GM19239 (cell line): ENCODE measurements around the gene GSTO2.

Source experiments
- DNase-seq: peaks from one replicate; pipeline ENCODE4 v3.0.0; 2011; ENCODE audit warnings: low spot score; ENCODE audit not compliant: insufficient read length
- FAIRE-seq: peaks from 2 replicates; lab custom pipeline; 2011; peaks lifted over from hg19 to GRCh38; lab: Jason Lieb, UNC

GSTO2 gene

DNA sequence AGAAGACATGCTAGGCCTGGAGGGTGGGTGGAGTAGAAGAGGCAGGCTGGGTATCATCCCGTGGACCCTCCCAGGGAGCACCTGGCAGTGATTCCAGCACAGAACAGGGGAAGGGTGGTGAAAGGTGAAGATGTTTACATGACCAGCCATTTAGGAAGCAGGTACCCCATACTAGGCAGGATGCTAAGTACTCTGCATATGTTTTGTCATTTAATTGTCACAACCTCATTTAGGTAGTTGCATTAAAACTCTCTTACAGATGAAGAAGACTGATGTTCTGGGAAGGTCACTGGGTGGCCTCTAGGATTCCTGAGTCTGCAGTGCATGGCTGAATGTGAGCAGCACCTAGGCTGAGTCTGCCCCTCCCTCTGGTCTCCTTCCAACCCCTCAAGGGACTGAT, 54.1 kb downstream of the GSTO2 start:
- no peak for FAIRE-seq
- no peak for DNase-seq

DNA sequence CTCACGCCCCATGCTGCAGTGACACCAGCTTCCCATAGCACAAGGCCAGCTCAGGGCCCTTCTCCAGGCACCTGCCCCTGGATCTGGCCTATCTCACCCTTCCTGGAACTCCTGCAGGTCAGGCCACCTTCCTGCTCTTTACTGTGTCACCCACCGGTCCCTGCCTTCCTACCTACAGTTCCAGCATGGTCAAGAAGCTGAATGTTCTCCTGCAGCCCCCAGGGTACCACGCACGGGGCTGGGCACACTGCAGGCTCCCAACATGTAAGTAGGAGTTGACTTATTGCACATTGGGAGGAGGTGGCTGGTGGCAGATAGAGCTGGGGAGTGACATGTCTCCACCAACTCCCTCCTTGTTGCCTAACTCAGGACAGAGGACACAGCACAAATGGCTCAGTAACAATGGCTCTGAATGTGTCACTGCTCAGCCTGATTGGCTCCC, 54.8 kb downstream of the GSTO2 start:
- DNase-seq = no peak
- FAIRE-seq = no peak

DNA sequence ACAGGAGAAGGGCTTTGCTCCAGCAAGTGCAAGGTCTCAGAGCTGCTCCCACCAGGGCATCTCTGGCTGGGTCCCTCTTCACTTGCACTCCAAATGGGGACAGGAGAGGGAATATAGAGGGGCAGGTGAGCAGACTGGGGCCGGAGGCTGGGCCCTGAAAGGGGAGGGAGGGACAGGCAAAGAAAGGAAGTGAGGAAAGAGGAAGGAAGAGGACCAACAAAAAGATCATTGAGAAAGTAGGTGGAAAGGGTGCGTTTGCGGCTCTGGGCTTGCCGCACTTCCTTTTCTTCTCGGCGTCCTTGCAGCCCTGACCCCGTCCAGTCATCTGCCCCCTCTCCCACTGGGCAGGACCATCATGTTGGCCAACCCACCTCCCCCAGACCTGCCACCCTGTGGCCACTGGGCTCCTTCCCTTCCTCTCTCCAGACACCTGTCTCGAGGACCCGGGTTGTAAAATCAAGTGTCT, 55.3 kb downstream of the GSTO2 start:
- no peak for DNase-seq
- peak; percentile 72 for FAIRE-seq

GRCh38 chr10:104324931-104325330, 55.9 kb downstream of the GSTO2 start:
- FAIRE-seq (no peak), DNase-seq (no peak)

GRCh38 chr10:104325436-104326435, 56.8 kb downstream of the GSTO2 start:
- FAIRE-seq (no peak), DNase-seq (no peak)

- DNase-seq (no peak), FAIRE-seq (no peak)
Observed at GRCh38 chr10:104326991-104327610, 58.1 kb downstream of the GSTO2 start.

GRCh38 chr10:104327745-104328645, 59.0 kb downstream of the GSTO2 start:
- DNase-seq (no peak), FAIRE-seq (no peak)

DNA sequence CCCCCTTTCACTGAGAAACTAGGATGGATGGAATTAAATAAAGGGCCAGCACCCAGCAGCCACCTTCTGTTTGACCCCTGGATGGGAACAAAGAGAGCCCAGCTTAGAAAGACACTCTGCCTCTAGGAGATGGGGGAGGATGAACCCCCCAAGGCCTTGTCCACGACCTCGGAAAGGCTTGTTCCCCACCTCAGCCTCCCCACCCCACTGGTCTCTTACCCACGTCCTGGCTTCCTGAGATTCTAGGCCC, 59.6 kb downstream of the GSTO2 start:
- FAIRE-seq (no peak), DNase-seq (no peak)

DNA sequence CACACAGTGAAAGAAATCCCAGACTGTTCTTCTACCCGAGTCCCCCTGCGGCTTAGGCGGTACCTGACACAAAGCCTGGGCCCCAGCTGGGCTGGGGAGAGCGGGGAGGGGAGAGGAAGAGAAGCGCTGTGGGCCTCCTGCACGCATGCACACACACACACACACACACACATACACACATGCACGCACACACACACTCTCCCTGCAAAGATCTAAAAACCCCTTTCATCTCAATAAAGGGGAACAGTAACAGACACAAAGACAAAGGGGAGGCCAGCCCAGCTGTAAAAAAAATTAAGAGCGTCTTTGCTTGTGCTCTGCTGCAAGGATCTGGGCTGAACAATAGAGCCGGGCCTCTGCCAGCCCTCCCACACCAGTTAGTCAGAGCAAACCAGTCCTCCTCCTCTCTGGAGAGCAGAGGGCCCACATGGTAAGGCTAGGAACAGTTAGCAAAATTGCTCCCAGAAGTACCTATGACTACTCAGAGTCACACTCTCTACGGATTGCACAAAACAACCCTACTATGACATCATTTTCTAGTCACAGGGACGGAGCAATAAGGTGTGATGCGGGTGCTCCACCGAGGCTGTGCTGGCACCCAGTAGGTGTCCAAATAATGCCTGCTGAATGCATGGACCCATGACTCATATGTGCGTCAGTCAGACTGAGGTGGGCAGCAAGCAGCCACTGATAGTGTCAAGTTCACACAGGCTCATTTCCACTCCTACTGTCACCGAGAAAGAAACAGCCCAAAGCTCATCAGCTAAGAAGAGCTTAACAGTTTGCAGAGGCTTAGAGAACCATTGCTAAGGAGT, 60.1 kb downstream of the GSTO2 start:
- FAIRE-seq (no peak), DNase-seq (no peak)

DNA sequence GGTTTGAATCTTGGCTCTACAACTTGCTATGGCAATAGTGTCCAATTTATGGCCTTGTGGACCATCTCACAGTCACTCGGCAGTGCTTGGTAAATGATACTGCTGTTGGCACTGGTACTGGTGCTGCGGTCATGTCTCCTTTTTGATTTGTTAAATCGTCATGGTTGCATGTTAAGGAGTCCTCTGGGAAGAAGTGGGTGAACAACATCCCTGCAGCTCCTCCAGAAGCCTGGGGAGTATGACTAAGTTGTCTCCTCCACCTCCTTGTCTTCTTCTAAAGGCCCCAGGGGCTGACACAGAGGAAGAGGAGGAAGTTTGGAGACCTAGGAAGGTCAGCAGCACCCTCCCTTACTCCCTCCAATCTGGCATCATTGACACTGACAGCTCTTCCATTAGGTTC, 60.8 kb downstream of the GSTO2 start:
- FAIRE-seq = no peak
- DNase-seq = no peak

DNA sequence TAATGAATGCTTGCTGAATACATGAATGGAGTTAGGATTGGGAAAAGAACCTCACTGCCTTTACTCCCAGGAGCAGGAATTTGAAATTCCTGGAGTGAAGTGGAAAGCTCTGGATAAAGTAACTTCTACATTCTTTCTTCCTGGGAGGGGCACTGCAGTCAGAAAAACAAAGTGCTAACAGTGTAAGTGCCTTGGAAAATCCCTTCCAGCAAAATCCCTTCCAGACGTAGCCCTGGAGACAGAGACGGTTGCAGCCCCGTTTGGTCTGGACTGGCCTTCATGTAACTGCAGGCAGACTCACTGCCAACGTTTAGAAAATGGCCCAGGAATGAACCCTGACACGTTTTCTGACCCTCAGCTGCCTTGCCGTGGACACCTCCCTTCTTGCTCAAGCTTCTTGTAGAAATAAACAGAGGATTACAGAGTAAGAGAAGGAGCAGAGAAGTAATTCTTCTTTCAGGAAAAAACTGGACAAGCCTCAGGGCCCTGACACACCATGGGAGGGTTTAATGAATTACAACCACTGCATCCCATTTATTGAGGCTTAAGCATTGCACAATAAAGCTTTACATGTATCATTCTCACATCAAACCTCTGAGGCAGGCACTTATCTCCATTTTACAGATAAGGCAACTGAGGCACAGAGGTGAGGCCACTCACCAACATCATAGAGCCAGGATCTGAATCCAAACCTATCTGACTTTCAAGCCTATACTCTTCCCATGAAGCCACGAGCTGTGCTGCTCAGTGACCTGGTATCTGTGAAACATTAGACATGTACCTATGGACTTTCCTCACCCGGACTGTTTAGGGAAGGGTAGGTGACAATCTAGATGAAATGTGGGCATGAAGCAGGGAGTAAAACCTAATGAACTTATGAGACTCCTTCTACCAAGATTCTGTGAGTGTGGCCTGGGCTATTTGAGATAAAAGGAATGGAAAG, 61.5 kb downstream of the GSTO2 start:
- DNase-seq (no peak), FAIRE-seq (no peak)

GRCh38 chr10:104331208-104331838, 62.3 kb downstream of the GSTO2 start:
- DNase-seq (no peak), FAIRE-seq (no peak)

DNA sequence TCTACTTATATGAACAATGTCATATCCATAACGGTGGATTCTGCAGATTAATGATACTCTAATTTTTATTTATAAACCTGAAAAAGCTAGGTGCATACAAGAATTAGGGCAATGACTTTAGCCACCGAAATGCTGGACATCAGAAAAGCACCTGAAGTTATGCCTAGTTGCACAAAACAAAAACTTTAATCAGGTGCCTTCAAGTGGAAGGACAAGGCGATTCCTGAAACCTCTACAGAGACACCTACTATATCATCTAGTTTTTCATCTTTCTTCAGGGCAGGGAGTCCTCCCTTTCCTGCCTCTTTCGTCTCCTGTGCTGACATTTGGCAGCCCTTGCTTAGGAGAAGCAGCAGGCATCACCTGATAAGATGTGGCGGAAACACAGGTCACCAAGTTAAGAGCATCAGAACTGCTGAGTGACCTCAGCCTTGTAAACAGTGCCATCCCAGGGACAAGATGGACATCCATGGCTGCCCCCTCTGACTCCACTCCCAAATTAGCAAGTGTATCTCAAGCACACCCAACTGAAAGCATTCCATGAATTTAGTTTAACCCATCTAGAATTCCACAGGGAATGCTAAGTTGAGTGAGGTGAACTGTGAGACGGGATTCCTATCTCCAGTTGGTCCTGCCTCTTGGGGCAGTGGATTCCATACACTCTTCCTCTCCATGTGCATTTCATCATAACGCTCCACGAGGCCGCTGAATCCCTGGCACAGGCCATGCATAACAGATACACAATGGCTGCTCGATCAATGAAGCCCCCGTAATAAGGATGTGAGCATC, 63.5 kb downstream of the GSTO2 start:
- DNase-seq (no peak), FAIRE-seq (no peak)

DNA sequence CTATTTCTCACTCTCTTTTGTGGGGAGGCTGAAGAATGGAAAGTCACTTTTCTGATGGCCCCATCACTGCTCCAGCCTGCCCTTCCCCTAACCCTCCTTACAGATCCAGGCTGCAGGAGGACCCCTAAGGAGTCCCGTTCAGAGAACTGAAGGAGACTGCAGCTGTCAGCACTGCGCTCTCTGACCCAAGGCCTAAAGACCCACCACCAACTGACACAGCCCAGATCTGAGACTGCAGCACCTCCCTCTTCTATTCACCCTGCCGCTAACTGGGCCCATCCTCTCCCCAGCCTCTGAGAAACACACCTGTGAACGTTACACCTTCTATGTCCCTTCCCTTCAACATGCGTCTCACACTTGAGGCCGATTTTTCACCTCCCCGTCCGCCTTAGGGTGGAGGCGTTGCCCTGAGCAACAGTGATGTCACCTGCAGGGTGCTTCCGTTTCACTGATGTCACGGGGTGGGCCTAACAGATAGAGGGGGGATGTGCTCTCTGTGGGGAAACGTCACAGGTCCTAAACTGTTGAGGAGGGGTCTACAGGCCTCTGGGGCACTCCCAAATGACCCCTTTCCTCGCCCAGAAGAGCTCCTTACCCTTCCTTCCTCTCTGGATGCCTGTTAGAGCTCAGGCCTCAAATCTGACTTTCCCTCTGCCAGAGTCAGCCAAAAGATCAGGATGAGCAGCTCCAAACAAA, 64.2 kb downstream of the GSTO2 start:
- DNase-seq = no peak

DNA sequence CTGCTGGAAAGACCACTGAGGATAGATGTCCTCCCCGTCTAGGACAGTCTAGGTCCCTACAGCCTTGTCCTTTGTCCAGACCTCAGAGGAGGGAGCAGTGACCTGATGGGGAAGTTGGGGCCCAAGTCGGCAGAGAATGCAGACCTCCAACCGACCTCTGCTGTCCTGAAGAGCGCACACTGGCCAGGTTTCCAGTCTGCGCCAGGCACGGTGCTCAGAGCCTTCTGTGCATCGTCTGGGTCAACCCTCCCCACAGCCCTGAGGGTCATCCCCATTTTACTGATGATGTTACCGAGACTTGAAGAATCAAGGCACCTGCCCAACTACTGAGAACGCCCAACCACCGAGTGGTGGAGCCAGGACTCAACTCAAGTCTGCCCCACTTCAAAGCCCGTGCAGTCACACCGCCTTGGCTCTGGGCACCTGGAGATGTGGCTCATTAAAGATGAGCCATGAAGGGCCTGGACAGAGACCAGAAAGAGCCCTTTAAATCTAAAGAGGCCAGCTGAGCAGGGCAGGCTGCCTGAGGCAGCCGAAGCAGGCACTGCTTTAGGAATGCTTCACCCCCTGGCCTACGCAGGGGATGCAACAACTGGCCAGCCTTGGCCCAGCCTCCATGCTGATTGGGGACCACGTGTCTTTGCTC, 64.9 kb downstream of the GSTO2 start:
- FAIRE-seq (no peak), DNase-seq (no peak)

More for the DNA sequence above, 64.2 kb downstream of the GSTO2 start:
- no peak for FAIRE-seq

DNA sequence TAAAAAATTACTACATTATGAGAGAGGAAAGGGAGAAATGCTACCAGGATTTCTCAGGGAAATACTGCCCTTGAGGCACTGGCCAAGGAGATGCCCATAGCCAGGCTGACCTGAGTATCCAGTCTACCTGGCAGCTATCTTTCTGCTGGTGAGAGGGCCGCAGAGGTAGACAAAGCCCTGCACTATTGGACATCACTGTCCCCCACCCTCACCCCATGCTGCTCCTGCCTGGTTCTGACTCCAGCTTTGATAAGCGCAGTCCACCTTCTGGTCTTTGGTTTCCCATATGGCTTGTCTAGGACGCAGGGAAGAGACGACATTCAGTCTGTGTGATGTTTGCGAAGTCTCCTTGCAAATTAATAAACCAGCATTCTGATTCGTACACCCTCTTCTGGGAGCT, 65.6 kb downstream of the GSTO2 start:
- FAIRE-seq = no peak
- no peak for DNase-seq
